Measurements from ENCODE around the gene PDRG1. TPM values are rescaled to one million over a fixed set of nuclear protein-coding genes. Genes with fewer than 3 reads are reported as not detected.

PDRG1 gene
- total and polyA plus RNA-seq, 12 donors: 6.4 to 12.8 (median 7.5) TPM

DNA sequence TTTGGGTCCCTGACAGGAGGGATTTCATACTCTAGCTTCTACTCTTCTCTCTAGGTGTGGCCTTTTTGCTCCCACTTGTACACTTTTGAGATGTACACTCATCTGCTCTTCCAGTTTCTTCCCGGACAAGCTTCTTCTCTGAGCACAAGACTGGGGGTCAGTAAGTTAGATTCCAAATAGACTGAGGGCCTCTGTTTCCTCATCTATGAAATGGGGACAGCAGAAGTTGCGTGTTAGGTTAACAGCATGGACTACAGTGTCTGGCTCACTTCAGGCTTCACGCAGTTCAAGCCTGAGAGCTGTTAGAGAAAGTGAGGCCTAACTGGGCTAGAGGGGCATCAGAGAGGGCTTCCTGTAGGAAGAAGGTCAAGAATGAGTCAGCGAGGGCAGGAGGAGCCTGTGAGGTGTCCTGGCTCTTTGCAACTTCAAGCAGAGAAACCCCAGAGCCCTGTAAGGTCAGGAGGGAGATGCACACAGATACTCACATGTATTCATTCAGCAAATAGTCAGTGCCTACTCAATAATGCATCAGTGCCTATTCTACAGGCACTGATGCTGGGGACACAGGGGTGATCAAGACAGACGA lies 36.7 kb upstream of the PDRG1 start:
- intact Hi-C loops (cut with DNase I): no loop called here
- WGBS, 2 donors: 90% methylated on average over 5 of the region's 5 CpGs
- H3K9me3 ChIP-seq: no peaks in the 10 kb centered on the region
- ATAC-seq (no peak), DNase-seq (no peak)
- no peaks in the 10 kb centered on the region for H3K36me3 ChIP-seq
- TF ChIP-seq, protein P1, sequence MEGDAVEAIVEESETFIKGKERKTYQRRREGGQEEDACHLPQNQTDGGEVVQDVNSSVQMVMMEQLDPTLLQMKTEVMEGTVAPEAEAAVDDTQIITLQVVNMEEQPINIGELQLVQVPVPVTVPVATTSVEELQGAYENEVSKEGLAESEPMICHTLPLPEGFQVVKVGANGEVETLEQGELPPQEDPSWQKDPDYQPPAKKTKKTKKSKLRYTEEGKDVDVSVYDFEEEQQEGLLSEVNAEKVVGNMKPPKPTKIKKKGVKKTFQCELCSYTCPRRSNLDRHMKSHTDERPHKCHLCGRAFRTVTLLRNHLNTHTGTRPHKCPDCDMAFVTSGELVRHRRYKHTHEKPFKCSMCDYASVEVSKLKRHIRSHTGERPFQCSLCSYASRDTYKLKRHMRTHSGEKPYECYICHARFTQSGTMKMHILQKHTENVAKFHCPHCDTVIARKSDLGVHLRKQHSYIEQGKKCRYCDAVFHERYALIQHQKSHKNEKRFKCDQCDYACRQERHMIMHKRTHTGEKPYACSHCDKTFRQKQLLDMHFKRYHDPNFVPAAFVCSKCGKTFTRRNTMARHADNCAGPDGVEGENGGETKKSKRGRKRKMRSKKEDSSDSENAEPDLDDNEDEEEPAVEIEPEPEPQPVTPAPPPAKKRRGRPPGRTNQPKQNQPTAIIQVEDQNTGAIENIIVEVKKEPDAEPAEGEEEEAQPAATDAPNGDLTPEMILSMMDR (IDR thresholded peaks at IDR 0.05): no peak
- no peak overlapping the region for H3K4me3 ChIP-seq
- no peaks in the 10 kb centered on the region for H3K4me1 ChIP-seq
- no peak overlapping the region for H3K27ac ChIP-seq
- H3K27me3 ChIP-seq: peaks cover 0 to 12% (median 4%) of the 10 kb centered on the region in 7 donors

DNA sequence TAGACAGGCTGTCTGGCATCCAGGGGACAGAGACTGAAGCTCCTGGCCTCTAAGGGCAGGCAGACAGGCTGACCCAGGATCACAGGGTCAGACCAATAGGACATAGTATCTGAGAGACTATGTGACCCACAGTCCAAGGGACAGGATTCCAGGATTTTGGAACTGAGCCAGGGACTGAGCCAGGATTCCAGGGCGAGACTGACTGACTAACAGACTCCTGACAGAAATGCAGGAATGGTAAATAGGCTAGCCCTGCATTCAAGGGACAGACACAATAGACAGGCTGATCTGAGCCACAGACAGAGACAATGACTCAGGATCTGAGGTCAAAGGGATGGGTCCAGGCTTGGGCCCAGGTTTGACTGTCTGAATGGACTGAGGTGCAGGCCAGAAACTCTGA lies 35.9 kb upstream of the PDRG1 start:
- no peak overlapping the region for H3K27ac ChIP-seq
- 46 to 63% methylated on average over 1 of the region's 1 CpG for WGBS, 2 donors
- no peaks in the 10 kb centered on the region for H3K4me1 ChIP-seq
- no peak overlapping the region for H3K4me3 ChIP-seq
- ATAC-seq (peak in 1 of 8 donors; percentile 41), DNase-seq (no peak)
- no peaks in the 10 kb centered on the region for H3K36me3 ChIP-seq
- TF ChIP-seq, protein P1 (IDR thresholded peaks at IDR 0.05): no peak
- H3K27me3 ChIP-seq: peaks cover 0 to 6% (median 0%) of the 10 kb centered on the region in 7 donors
- intact Hi-C loops (cut with DNase I): no loop called here
- H3K9me3 ChIP-seq: no peaks in the 10 kb centered on the region

GRCh38 chr20:31984981-31985471 lies 33.2 kb upstream of the PDRG1 start:
- TF ChIP-seq, protein P1 (IDR thresholded peaks at IDR 0.05): no peak
- 34 to 38% methylated on average over 6 of the region's 6 CpGs for WGBS, 2 donors
- Histone ChIP-seq H3K9me3 (no peaks in the 10 kb centered on the region), H3K4me1 (no peaks in the 10 kb centered on the region), H3K4me3 (no peak overlapping the region), H3K27ac (no peak overlapping the region), H3K27me3 (peaks cover 0 to 19% (median 6%) of the 10 kb centered on the region in 7 donors), H3K36me3 (no peaks in the 10 kb centered on the region)
- DNase-seq: no peak
- intact Hi-C loops (cut with DNase I): no loop called here
- no peak for ATAC-seq

GRCh38 chr20:31981784-31982183 lies 29.9 kb upstream of the PDRG1 start:
- no peaks in the 10 kb centered on the region for H3K4me1 ChIP-seq
- WGBS, 2 donors: 77 to 83% methylated on average over 2 of the region's 2 CpGs
- DNase-seq (no peak), ATAC-seq (no peak)
- no peak overlapping the region for H3K27ac ChIP-seq
- peaks cover 0 to 31% (median 6%) of the 10 kb centered on the region in 7 donors for H3K27me3 ChIP-seq
- H3K4me3 ChIP-seq: no peak overlapping the region
- intact Hi-C loops (cut with DNase I): no loop called here
- TF ChIP-seq, protein P1 (IDR thresholded peaks at IDR 0.05): no peak
- no peaks in the 10 kb centered on the region for H3K36me3 ChIP-seq
- H3K9me3 ChIP-seq: no peaks in the 10 kb centered on the region
